ENCODE data around the gene CBX2. TPM values are rescaled to one million over a fixed set of nuclear protein-coding genes. Genes with fewer than 3 reads are reported as not detected.

Gene CBX2
- total RNA-seq, 1 donor, result under 0.01 TPM

- H3K27me3 ChIP-seq (ENCODE audit: insufficient read depth, low read length), result peaks cover 4% of the 10 kb centered on the region
- peaks cover 26% of the 10 kb centered on the region for H3K4me1 ChIP-seq (ENCODE audit: insufficient read depth, low read length)
- no peaks in the 10 kb centered on the region for H3K9me3 ChIP-seq (ENCODE audit: low read depth, low read length)
- H3K4me3 ChIP-seq (ENCODE audit: low read length), result no peak overlapping the region
Observed at GRCh38 chr17:79829004-79829403, 51.1 kb downstream of the CBX2 start.

DNA sequence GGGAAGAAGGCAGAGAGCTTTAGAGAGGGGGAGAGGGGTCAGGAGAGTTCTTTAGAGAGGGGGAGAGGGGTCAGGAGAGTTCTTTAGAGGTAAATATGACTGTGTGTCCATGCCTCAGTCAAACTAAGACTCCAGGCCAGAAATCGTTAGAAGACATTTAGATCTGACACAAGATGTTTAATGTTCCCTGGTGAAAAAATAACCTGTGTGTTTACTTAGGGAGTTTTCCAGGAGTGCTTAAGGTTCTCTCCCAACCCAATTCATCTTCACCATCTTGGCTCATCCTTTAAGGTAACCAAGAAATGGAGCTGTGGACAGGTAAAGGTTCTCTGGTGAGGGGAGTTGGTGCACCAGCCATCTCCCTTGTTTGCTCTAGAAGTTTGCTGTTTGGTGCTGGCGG lies 51.5 kb downstream of the CBX2 start:
- peaks cover 26% of the 10 kb centered on the region for H3K4me1 ChIP-seq (ENCODE audit: insufficient read depth, low read length)
- H3K27me3 ChIP-seq (ENCODE audit: insufficient read depth, low read length), result peaks cover 4% of the 10 kb centered on the region
- H3K9me3 ChIP-seq (ENCODE audit: low read depth, low read length), result no peaks in the 10 kb centered on the region
- no peak overlapping the region for H3K4me3 ChIP-seq (ENCODE audit: low read length)

- Histone ChIP-seq H3K9me3 (ENCODE audit: low read depth, low read length) (no peaks in the 10 kb centered on the region), H3K27me3 (ENCODE audit: insufficient read depth, low read length) (peaks cover 2% of the 10 kb centered on the region), H3K4me3 (ENCODE audit: low read length) (no peak overlapping the region), H3K4me1 (ENCODE audit: insufficient read depth, low read length) (peaks cover 31% of the 10 kb centered on the region)
Observed at GRCh38 chr17:79830303-79830702, 52.4 kb downstream of the CBX2 start.

DNA sequence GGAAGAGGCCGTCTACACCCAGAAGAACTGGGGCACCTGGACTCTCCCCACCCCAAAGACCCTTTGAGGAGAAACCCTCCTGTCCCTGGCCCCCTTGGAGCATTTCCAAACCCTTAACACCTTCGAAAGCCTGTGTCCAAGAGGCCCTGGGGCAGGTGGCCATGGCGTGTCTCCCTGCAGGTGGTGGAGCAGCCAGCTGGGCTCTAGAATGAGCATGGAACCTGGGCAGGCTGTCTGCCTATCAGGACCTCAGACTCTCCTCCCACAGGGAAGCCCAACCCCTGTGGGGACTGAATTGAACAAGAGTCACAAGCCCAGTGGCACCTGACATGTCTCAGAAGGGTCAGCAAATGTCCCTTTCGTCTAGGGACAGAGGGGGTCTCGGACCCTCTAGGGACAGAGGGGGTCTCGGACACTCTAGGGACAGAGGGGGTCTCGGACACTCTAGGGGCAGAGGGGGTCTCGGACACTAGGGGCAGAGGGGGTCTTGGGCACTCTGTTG lies 52.9 kb downstream of the CBX2 start:
- Histone ChIP-seq H3K27me3 (ENCODE audit: insufficient read depth, low read length) (no peaks in the 10 kb centered on the region), H3K4me3 (ENCODE audit: low read length) (no peak overlapping the region), H3K4me1 (ENCODE audit: insufficient read depth, low read length) (peaks cover 33% of the 10 kb centered on the region), H3K9me3 (ENCODE audit: low read depth, low read length) (no peaks in the 10 kb centered on the region)

DNA sequence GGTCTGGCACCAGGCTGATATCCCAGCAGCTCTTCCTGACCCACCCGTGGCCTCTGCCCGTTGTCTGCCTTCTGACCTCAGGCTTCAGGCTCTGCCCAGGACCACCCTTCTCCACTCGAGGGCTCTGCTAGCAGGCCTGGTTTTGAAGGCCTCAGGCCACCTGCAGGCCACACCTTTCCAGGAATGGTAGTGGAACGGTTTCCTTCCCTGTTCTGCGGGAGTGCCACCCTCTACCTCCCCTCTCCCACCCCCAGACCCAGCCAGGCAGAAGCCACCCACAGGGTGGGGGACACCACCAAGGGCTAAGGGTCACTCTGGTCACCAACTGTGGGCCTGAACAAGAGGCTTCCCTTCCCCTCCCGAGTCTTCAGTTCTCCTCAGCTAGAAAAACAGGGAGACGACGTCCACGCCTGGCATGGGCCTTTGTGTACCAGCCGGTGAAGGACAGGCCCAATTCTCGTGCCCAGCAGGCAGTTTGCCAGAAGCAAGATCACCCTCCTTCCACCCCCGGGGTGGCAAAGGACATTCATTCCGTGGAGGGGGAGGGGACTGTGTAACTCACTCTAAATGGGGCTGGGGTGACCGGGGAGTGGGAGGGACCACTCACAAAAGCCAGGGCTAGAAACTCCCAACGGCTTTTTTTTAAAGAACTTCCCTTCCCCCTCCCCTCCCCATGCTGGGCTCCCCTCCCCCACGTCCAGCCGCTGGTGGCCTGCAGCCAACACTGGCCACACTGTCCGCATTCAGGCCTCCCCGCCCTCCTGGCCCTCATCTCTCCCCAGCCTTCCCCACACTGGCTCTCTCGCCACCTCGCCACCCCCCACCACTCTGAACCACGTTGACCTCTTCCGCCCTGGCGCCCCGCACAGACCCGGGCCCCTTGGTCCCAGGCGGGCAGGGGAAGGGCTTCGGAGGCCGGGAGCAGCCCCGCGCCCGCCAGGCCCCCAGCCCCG lies 53.6 kb downstream of the CBX2 start:
- peaks cover 33% of the 10 kb centered on the region for H3K4me1 ChIP-seq (ENCODE audit: insufficient read depth, low read length)
- H3K9me3 ChIP-seq (ENCODE audit: low read depth, low read length), result no peaks in the 10 kb centered on the region
- H3K4me3 ChIP-seq (ENCODE audit: low read length), result no peak overlapping the region
- H3K27me3 ChIP-seq (ENCODE audit: insufficient read depth, low read length), result no peaks in the 10 kb centered on the region

- peaks cover 39% of the 10 kb centered on the region for H3K4me1 ChIP-seq (ENCODE audit: insufficient read depth, low read length)
- no peak overlapping the region for H3K4me3 ChIP-seq (ENCODE audit: low read length)
- H3K9me3 ChIP-seq (ENCODE audit: low read depth, low read length), result no peaks in the 10 kb centered on the region
- H3K27me3 ChIP-seq (ENCODE audit: insufficient read depth, low read length), result no peaks in the 10 kb centered on the region
Observed at GRCh38 chr17:79832218-79833109, 54.5 kb downstream of the CBX2 start.

DNA sequence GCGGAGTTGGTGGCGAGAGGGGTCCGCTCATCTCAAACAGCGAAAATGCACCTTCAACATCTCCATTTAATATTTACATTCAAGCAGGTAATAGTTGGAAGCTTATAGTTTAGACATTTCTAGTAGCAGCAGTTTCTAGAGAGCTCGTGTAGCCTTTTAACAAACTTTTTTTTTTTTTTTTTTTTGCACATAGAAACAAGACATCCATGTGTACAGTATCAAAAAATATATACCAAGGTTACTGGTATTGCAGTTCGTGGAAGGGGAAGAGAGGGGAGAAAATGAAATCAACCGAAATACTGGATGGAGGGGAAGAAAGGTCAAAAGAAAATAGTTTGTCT lies 55.1 kb downstream of the CBX2 start:
- no peaks in the 10 kb centered on the region for H3K9me3 ChIP-seq (ENCODE audit: low read depth, low read length)
- H3K4me3 ChIP-seq (ENCODE audit: low read length), result no peak overlapping the region
- H3K27me3 ChIP-seq (ENCODE audit: insufficient read depth, low read length), result no peaks in the 10 kb centered on the region
- H3K4me1 ChIP-seq (ENCODE audit: insufficient read depth, low read length), result peaks cover 45% of the 10 kb centered on the region

DNA sequence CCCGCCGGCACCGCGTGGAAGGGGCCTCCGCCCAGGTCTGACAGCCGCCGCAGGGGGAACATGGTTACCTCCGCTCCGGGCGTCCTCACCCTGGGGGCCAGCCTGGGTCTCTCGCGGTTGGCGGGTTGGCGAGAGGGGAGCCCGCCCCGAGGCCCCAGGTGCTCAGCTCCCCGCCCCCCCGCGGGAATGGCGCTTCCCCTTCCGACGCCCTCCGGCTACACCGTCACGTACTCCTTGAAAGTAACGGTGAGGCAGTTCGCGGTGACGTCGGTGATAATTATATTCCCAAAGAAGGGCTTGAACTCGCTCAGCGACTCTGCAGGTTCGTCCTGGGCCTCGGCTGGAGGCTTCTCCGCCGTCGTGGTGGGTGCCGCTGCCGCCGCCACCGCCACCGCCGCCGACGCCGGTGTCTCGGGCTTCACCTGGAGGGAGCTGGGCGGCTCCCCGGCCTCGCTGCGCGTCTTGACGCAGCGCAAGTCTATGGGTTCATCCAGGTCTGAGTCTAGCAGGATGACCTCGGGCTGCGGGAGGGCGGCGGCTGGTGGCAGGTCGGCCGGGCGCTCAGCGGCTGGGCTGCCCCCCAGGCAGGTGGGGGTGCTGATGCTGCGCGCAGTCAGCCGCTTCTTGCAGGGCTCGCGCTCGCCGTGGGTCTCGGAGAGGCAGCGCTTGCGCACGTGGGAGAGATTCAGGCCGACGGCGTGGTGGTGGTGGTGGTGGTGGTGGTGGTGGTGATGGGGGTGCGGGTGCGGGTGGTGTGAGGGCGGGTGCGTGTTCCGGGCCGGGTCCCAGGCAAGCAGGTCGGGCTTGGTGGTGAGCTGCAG lies 56.0 kb downstream of the CBX2 start:
- Histone ChIP-seq H3K4me1 (ENCODE audit: insufficient read depth, low read length) (peaks cover 46% of the 10 kb centered on the region), H3K4me3 (ENCODE audit: low read length) (no peak overlapping the region), H3K9me3 (ENCODE audit: low read depth, low read length) (no peaks in the 10 kb centered on the region), H3K27me3 (ENCODE audit: insufficient read depth, low read length) (no peaks in the 10 kb centered on the region)

DNA sequence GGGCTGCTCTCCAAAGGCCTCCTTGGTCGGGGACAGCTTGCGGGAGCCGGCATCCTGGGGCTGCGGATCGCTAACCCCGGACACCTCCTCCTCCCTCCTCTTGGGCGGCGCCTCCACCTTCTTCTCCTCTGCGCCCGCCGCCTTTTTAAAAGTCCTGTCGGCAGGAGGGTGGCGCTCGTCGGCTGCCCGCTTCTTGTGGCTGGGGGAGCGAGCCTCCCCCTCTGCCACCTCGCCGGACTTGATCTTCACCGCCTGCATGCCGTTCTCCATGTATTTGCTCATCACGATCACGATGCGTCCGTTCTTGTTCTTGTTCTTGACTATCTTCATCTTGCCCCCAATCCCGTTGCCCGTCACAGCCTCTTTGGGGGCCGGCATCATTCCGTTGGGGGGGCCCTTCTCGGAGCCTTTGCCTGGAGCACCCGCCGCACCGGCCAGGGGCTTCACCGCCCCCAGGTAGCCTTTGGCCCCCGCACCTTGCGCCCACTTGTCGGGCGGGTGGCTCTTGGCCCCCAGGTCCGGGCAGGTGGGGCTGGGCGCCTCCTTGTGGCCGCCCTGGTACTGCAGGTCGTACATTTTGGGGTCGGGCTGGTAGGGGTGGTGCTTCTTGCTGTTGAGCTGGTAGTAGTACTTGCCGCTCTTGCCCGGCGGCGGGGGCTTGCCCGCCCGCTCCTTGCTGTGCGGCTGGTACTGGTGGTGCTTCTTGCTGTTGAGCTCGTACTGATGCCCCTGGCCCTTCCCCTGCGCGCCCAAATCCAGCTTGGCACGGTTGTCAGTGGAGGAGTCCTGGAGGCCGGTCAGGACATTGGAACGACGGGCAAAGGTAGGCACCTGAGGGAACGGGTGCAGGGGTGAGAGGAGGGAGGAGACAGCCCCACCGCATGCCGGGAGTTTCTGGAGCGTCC lies 56.9 kb downstream of the CBX2 start:
- Histone ChIP-seq H3K4me3 (ENCODE audit: low read length) (no peak overlapping the region), H3K27me3 (ENCODE audit: insufficient read depth, low read length) (peaks cover 1% of the 10 kb centered on the region), H3K4me1 (ENCODE audit: insufficient read depth, low read length) (peaks cover 44% of the 10 kb centered on the region), H3K9me3 (ENCODE audit: low read depth, low read length) (no peaks in the 10 kb centered on the region)

GRCh38 chr17:79835470-79835899 lies 57.5 kb downstream of the CBX2 start:
- Histone ChIP-seq H3K27me3 (ENCODE audit: insufficient read depth, low read length) (peaks cover 7% of the 10 kb centered on the region), H3K4me1 (ENCODE audit: insufficient read depth, low read length) (peaks cover 51% of the 10 kb centered on the region), H3K9me3 (ENCODE audit: low read depth, low read length) (no peaks in the 10 kb centered on the region), H3K4me3 (ENCODE audit: low read length) (no peak overlapping the region)

GRCh38 chr17:79835953-79836509 lies 58.1 kb downstream of the CBX2 start:
- Histone ChIP-seq H3K9me3 (ENCODE audit: low read depth, low read length) (no peaks in the 10 kb centered on the region), H3K27me3 (ENCODE audit: insufficient read depth, low read length) (peaks cover 11% of the 10 kb centered on the region), H3K4me3 (ENCODE audit: low read length) (no peak overlapping the region), H3K4me1 (ENCODE audit: insufficient read depth, low read length) (peaks cover 56% of the 10 kb centered on the region)

- Histone ChIP-seq H3K4me1 (ENCODE audit: insufficient read depth, low read length) (peaks cover 61% of the 10 kb centered on the region), H3K4me3 (ENCODE audit: low read length) (peak overlapping the region; percentile 73), H3K27me3 (ENCODE audit: insufficient read depth, low read length) (peaks cover 16% of the 10 kb centered on the region), H3K9me3 (ENCODE audit: low read depth, low read length) (no peaks in the 10 kb centered on the region)
Observed at GRCh38 chr17:79836510-79836971, 58.6 kb downstream of the CBX2 start.

Data from mononuclear cell (primary cell).